ENCODE results near the gene GPR151. TPM values are rescaled to one million over a fixed set of nuclear protein-coding genes. Genes with fewer than 3 reads are reported as not detected.

The GPR151 gene
- total RNA-seq, 1 donor from 2014 or later = not detected

- Mint-ChIP-seq H3K27me3 (ENCODE audit: low read depth) (peaks cover 13% of the 10 kb centered on the region), H3K36me3 (ENCODE audit: low read depth) (no peaks in the 10 kb centered on the region), H3K27ac (ENCODE audit: unreplicated experiment) (no peak overlapping the region), H3K4me1 (ENCODE audit: low read depth) (no peaks in the 10 kb centered on the region), H3K4me3 (ENCODE audit: unreplicated experiment) (no peak overlapping the region), H3K9me3 (ENCODE audit: low read depth) (no peaks in the 10 kb centered on the region)
- no peak for TF ChIP-seq CTCF (IDR thresholded peaks at IDR 0.05)
- no peak for DNase-seq (ENCODE audit: low spot score)
Measured at GRCh38 chr5:146520731-146521130, 4.7 kb upstream of the GPR151 start.

- H3K36me3 Mint-ChIP-seq (ENCODE audit: low read depth) = no peaks in the 10 kb centered on the region
- peaks cover 9% of the 10 kb centered on the region for H3K27me3 Mint-ChIP-seq (ENCODE audit: low read depth)
- no peak overlapping the region for H3K27ac Mint-ChIP-seq (ENCODE audit: unreplicated experiment)
- DNase-seq (ENCODE audit: low spot score) = no peak
- no peaks in the 10 kb centered on the region for H3K4me1 Mint-ChIP-seq (ENCODE audit: low read depth)
- no peak for TF ChIP-seq CTCF (IDR thresholded peaks at IDR 0.05)
- H3K4me3 Mint-ChIP-seq (ENCODE audit: unreplicated experiment) = no peak overlapping the region
- H3K9me3 Mint-ChIP-seq (ENCODE audit: low read depth) = no peaks in the 10 kb centered on the region
Measured at GRCh38 chr5:146519554-146519953, 3.6 kb upstream of the GPR151 start.

- Mint-ChIP-seq H3K27me3 (ENCODE audit: low read depth) (no peaks in the 10 kb centered on the region), H3K36me3 (ENCODE audit: low read depth) (peaks cover 12% of the 10 kb centered on the region), H3K4me1 (ENCODE audit: low read depth) (no peaks in the 10 kb centered on the region), H3K27ac (ENCODE audit: unreplicated experiment) (no peak overlapping the region), H3K9me3 (ENCODE audit: low read depth) (no peaks in the 10 kb centered on the region), H3K4me3 (ENCODE audit: unreplicated experiment) (no peak overlapping the region)
- TF ChIP-seq CTCF (IDR thresholded peaks at IDR 0.05) = no peak
- DNase-seq (ENCODE audit: low spot score) = no peak
Measured at GRCh38 chr5:146515473-146516150, 378 bp downstream of the GPR151 start.

- Mint-ChIP-seq H3K9me3 (ENCODE audit: low read depth) (no peaks in the 10 kb centered on the region), H3K4me1 (ENCODE audit: low read depth) (no peaks in the 10 kb centered on the region), H3K27me3 (ENCODE audit: low read depth) (no peaks in the 10 kb centered on the region), H3K36me3 (ENCODE audit: low read depth) (peaks cover 19% of the 10 kb centered on the region), H3K27ac (ENCODE audit: unreplicated experiment) (no peak overlapping the region), H3K4me3 (ENCODE audit: unreplicated experiment) (no peak overlapping the region)
- TF ChIP-seq CTCF (IDR thresholded peaks at IDR 0.05) = no peak
- DNase-seq (ENCODE audit: low spot score) = no peak
Measured at GRCh38 chr5:146514575-146514974, 1.4 kb downstream of the GPR151 start.

GRCh38 chr5:146513462-146513861 lies 2.5 kb downstream of the GPR151 start:
- no peak overlapping the region for H3K27ac Mint-ChIP-seq (ENCODE audit: unreplicated experiment)
- no peak overlapping the region for H3K4me3 Mint-ChIP-seq (ENCODE audit: unreplicated experiment)
- no peaks in the 10 kb centered on the region for H3K27me3 Mint-ChIP-seq (ENCODE audit: low read depth)
- no peaks in the 10 kb centered on the region for H3K4me1 Mint-ChIP-seq (ENCODE audit: low read depth)
- TF ChIP-seq CTCF (IDR thresholded peaks at IDR 0.05) = no peak
- peaks cover 24% of the 10 kb centered on the region for H3K36me3 Mint-ChIP-seq (ENCODE audit: low read depth)
- no peaks in the 10 kb centered on the region for H3K9me3 Mint-ChIP-seq (ENCODE audit: low read depth)
- no peak for DNase-seq (ENCODE audit: low spot score)
